Measurements from ENCODE around the gene ZNF225. TPM values are rescaled to one million over a fixed set of nuclear protein-coding genes. Genes with fewer than 3 reads are reported as not detected.
A peak's percentile ranks its signal among the peaks of the same experiment; 100 is the strongest.
"Not testable (repeated sequence)": the region's sequence is repeated elsewhere in the genome, so short reads cannot be mapped to it uniquely, and the experiment has no call there.

ZNF225 gene
- total RNA-seq = 3.9 and 4.4 TPM in 2 replicates

GRCh38 chr19:44113138-44113783 lies at the start of gene ZNF225:
Gene ZNF225, plus strand, starts transcription at chr19:44113399. Its CDS starts 2,429 bp downstream, at chr19:44115828.
- DNase-seq (ENCODE audit: low read depth in 2 of 2) = peak; percentile 97 to 99

GRCh38 chr19:44066305-44066704 lies 46.9 kb upstream of the ZNF225 start:
- no peak for DNase-seq (ENCODE audit: low read depth in 2 of 2)

- DNase-seq (ENCODE audit: low read depth in 2 of 2) = no peak
Measured at GRCh38 chr19:44069415-44069814, 43.8 kb upstream of the ZNF225 start.

GRCh38 chr19:44071824-44072542 lies 41.2 kb upstream of the ZNF225 start, which contains the start of gene ZNF284:
Gene ZNF284, plus strand, starts transcription at chr19:44072159. Its CDS starts 4,231 bp downstream, at chr19:44076390.
- DNase-seq (ENCODE audit: low read depth in 2 of 2) = peak; percentile 59 to 91

GRCh38 chr19:44072543-44073401 lies 40.4 kb upstream of the ZNF225 start:
- peak in 1 of 2 donors; percentile 5 for DNase-seq (ENCODE audit: low read depth in 2 of 2)

GRCh38 chr19:44076325-44076724 lies 36.9 kb upstream of the ZNF225 start:
- no peak for DNase-seq (ENCODE audit: low read depth in 2 of 2)

- DNase-seq (ENCODE audit: low read depth in 2 of 2) = no peak
Measured at GRCh38 chr19:44092108-44092507, 21.1 kb upstream of the ZNF225 start.

- DNase-seq (ENCODE audit: low read depth in 2 of 2) = peak; percentile 86 to 94
Measured at GRCh38 chr19:44093931-44094765, 19.1 kb upstream of the ZNF225 start, which contains the start of gene ZNF224. Gene ZNF224, plus strand, starts transcription at chr19:44094361. Its CDS starts 3,513 bp downstream, at chr19:44097874.

- DNase-seq (ENCODE audit: low read depth in 2 of 2) = no peak
Measured at GRCh38 chr19:44107751-44108150, 5.4 kb upstream of the ZNF225 start.

- DNase-seq (ENCODE audit: low read depth in 2 of 2) = no peak
Measured at GRCh38 chr19:44109458-44109857, 3.7 kb upstream of the ZNF225 start.

- peak in 1 of 2 donors; percentile 84 for DNase-seq (ENCODE audit: low read depth in 2 of 2)
Measured at GRCh38 chr19:44111910-44112463, 1.2 kb upstream of the ZNF225 start.

- no peak for DNase-seq (ENCODE audit: low read depth in 2 of 2)
Measured at GRCh38 chr19:44112802-44113137, 429 bp upstream of the ZNF225 start.

- no peak for DNase-seq (ENCODE audit: low read depth in 2 of 2)
Measured at GRCh38 chr19:44113784-44114390, 688 bp downstream of the ZNF225 start.

- not testable (repeated sequence) for DNase-seq (ENCODE audit: low read depth in 2 of 2)
Measured at GRCh38 chr19:44121162-44121561, 8.0 kb downstream of the ZNF225 start.

- no peak for DNase-seq (ENCODE audit: low read depth in 2 of 2)
Measured at GRCh38 chr19:44131955-44132354, 18.8 kb downstream of the ZNF225 start.

GRCh38 chr19:44141191-44142058 lies 28.2 kb downstream of the ZNF225 start, which contains the start of gene ZNF234:
Gene ZNF234, plus strand, starts transcription at chr19:44141554. Its CDS starts 3,079 bp downstream, at chr19:44144633.
- peak; percentile 59 to 82 for DNase-seq (ENCODE audit: low read depth in 2 of 2)

GRCh38 chr19:44142059-44142433 lies 28.8 kb downstream of the ZNF225 start:
- DNase-seq (ENCODE audit: low read depth in 2 of 2) = peak in 1 of 2 donors; percentile 38

GRCh38 chr19:44149776-44150175 lies 36.6 kb downstream of the ZNF225 start:
- no peak for DNase-seq (ENCODE audit: low read depth in 2 of 2)

- no peak for DNase-seq (ENCODE audit: low read depth in 2 of 2)
Measured at GRCh38 chr19:44151491-44151890, 38.3 kb downstream of the ZNF225 start.
